Measurements from ENCODE around the gene SP1.

- TF ChIP-seq CTCF (conservative IDR thresholded peaks at IDR 0.05; ENCODE audit: low read depth, low read length) = no peak
- no peak for TF ChIP-seq POLR2A (IDR thresholded peaks at IDR 0.05; ENCODE audit: low read depth, low read length)
- no peak for TF ChIP-seq RCOR1 (IDR thresholded peaks at IDR 0.05; ENCODE audit: insufficient replicate concordance, low read length)
- no peak for TF ChIP-seq MXI1 (IDR thresholded peaks at IDR 0.05; ENCODE audit: borderline replicate concordance, low read depth, low read length)
- no peak for TF ChIP-seq RFX5 (IDR thresholded peaks at IDR 0.05; ENCODE audit: low read depth, low read length)
- TF ChIP-seq RAD21 (IDR thresholded peaks at IDR 0.05; ENCODE audit: low read length) = no peak
- no peak for TF ChIP-seq CHD1 (IDR thresholded peaks at IDR 0.05; ENCODE audit: low read depth, low read length)
- TF ChIP-seq, protein P1, sequence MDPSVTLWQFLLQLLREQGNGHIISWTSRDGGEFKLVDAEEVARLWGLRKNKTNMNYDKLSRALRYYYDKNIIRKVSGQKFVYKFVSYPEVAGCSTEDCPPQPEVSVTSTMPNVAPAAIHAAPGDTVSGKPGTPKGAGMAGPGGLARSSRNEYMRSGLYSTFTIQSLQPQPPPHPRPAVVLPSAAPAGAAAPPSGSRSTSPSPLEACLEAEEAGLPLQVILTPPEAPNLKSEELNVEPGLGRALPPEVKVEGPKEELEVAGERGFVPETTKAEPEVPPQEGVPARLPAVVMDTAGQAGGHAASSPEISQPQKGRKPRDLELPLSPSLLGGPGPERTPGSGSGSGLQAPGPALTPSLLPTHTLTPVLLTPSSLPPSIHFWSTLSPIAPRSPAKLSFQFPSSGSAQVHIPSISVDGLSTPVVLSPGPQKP (IDR thresholded peaks at IDR 0.05; ENCODE audit: borderline replicate concordance, low read depth, low read length) = no peak
- no peak for TF ChIP-seq BHLHE40 (IDR thresholded peaks at IDR 0.05; ENCODE audit: low read depth, low read length)
- TF ChIP-seq FOS (IDR thresholded peaks at IDR 0.05; ENCODE audit: low read depth, low read length) = no peak
- TF ChIP-seq, protein P2, sequence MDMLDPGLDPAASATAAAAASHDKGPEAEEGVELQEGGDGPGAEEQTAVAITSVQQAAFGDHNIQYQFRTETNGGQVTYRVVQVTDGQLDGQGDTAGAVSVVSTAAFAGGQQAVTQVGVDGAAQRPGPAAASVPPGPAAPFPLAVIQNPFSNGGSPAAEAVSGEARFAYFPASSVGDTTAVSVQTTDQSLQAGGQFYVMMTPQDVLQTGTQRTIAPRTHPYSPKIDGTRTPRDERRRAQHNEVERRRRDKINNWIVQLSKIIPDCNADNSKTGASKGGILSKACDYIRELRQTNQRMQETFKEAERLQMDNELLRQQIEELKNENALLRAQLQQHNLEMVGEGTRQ (IDR thresholded peaks at IDR 0.05; ENCODE audit: low read depth, low read length) = no peak
- no peak for TF ChIP-seq MAZ (IDR thresholded peaks at IDR 0.05; ENCODE audit: borderline replicate concordance, low read depth, low read length)
- TF ChIP-seq SMC3 (IDR thresholded peaks at IDR 0.05; ENCODE audit: low read depth, low read length) = no peak
- no peak for TF ChIP-seq CEBPB (IDR thresholded peaks at IDR 0.05; ENCODE audit: low read depth, low read length)
Observed at GRCh38 chr12:53413485-53414204, 33.7 kb downstream of the SP1 start.

Data from IMR-90 (cell line).